ENCODE results near the gene TRPM2. TPM values are rescaled to one million over a fixed set of nuclear protein-coding genes. Genes with fewer than 3 reads are reported as not detected.

Gene TRPM2
- total and polyA plus RNA-seq, 10 of the 15 experiments (the other 5 are each of a cell fraction or from before 2014, with no cell fraction given), result 0.03 to 9.1 (median 2.6) TPM

DNA sequence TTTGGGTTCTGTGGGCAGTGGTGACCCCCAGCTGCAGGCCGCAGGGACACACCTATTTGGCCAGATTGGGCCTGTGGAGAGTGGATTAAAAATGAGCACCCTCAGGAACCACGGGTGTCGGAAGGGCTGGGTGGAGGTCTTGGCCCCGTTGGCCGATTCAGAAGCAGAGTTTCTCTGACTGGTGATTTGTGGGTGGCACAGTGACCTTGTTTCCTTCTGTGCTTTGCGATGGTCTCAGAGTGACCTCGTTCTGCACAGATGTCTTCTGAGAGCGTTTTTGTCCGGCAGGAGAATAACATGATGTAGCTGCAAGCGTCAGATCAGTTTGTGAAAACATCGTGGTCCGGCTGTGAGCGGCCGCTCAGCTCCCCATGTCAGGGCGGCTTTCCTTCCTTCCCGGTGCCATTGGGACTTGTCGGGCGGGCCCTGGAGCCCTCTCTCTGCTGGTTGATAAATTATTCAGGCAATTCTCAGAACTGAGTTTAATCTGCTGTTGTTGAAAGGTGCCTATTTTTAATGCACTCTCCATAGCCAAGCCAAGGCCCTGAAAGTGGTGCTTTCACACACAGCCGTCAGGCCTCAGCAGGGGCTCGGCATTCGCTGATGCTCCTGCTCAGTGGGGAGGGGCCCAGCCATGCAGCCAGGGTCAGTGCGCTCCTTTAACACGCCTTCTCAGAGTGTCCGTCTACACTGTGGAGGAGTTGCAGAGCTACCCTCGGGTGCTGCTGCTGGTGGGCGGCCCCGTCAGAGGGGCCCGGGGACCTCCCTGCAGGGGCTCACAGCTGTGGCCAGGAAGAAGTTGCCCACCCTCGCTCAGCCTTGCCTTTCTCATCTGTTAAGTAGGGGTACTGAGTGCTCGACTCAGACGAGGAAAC is 26.8 kb downstream of the TRPM2 start:
- in situ Hi-C loops (cut with MboI) (loop anchor here (5.0 kb wide), 1 partner anchor 72 kb away; no protein-coding TSS in a partner anchor), intact Hi-C loops (cut with micrococcal nuclease; ENCODE audit: unreplicated experiment) (no loop called here)
- Histone ChIP-seq H3K36me3 (ENCODE audit: control insufficient read depth in 2 of 2, insufficient read depth in 2 of 2, low read length in 1 of 2) (no peaks in the 10 kb centered on the region; a peak in 1 of 4 replicates), H2AFZ (ENCODE audit: control insufficient read depth, low read depth, low read length) (no peak overlapping the region), H3K4me3 (no peak overlapping the region), H3K27ac (ENCODE audit: control insufficient read depth, insufficient read depth) (no peak overlapping the region), H3K9ac (ENCODE audit: control insufficient read depth, insufficient read depth, low read length) (no peak overlapping the region), H3K79me2 (ENCODE audit: control insufficient read depth, insufficient read depth, low read length) (no peaks in the 10 kb centered on the region), H3K27me3 (replicated peaks in 1 of 2; ENCODE audit: control insufficient read depth in 2 of 2, insufficient read depth in 2 of 2, low read length in 1 of 2) (no peaks in the 10 kb centered on the region), H3K4me1 (ENCODE audit: control insufficient read depth, insufficient read depth, low read length) (no peaks in the 10 kb centered on the region; the same call in 1 of the 2 replicates), H4K20me1 (ENCODE audit: control insufficient read depth, insufficient read depth) (no peaks in the 10 kb centered on the region), H3K4me2 (ENCODE audit: control insufficient read depth, insufficient read depth) (no peak overlapping the region), H3K9me3 (replicated peaks; ENCODE audit: control insufficient read depth, insufficient read depth, low read length) (peaks cover 6% of the 10 kb centered on the region; the same call in 1 of the 3 replicates)
- FAIRE-seq (no peak), DNase-seq (ENCODE audit: low read depth, low spot score) (no peak), ATAC-seq (no peak)
- ChIA-PET RAD21 (ENCODE audit: unreplicated experiment) (no interaction called here), POLR2A (no interaction called here), CTCF (no interaction called here), SMC1A (ENCODE audit: uncharacterized antibody, unreplicated experiment) (no interaction called here)
- 82% methylated on average over 30 of the region's 31 CpGs for WGBS (ENCODE audit: insufficient coverage, insufficient replicate concordance, low lambda C conversion rate, missing lambda C conversion rate)
- BruUV-seq (replicated peaks), result no TSS peak
- TF ChIP-seq, protein P1, sequence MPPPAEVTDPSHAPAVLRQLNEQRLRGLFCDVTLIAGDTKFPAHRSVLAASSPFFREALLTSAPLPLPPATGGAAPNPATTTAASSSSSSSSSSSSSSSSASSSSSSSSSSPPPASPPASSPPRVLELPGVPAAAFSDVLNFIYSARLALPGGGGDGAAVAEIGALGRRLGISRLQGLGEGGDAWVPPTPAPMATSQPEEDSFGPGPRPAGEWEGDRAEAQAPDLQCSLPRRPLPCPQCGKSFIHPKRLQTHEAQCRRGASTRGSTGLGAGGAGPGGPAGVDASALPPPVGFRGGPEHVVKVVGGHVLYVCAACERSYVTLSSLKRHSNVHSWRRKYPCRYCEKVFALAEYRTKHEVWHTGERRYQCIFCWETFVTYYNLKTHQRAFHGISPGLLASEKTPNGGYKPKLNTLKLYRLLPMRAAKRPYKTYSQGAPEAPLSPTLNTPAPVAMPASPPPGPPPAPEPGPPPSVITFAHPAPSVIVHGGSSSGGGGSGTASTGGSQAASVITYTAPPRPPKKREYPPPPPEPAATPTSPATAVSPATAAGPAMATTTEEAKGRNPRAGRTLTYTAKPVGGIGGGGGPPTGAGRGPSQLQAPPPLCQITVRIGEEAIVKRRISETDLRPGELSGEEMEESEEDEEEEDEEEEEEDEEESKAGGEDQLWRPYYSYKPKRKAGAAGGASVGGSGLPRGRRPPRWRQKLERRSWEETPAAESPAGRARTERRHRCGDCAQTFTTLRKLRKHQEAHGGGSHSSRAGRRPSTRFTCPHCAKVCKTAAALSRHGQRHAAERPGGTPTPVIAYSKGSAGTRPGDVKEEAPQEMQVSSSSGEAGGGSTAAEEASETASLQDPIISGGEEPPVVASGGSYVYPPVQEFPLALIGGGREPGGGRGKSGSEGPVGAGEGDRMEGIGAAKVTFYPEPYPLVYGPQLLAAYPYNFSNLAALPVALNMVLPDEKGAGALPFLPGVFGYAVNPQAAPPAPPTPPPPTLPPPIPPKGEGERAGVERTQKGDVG (CRISPR knock-in tag; IDR thresholded peaks at IDR 0.05), result no peak
- TF ChIP-seq ZNF274 (IDR thresholded peaks at IDR 0.05; ENCODE audit: insufficient read depth, insufficient read length) (no peak), ATF7 (IDR thresholded peaks at IDR 0.05; ENCODE audit: low read depth) (no peak), RUNX3 (IDR thresholded peaks at IDR 0.05; ENCODE audit: low read length) (no peak), SIN3A (IDR thresholded peaks at IDR 0.05; ENCODE audit: low read depth, low read length) (no peak), EGR1 (IDR thresholded peaks at IDR 0.05; ENCODE audit: borderline replicate concordance in 1 of 2, low read depth in 2 of 2, low read length in 2 of 2) (no peak), RAD21 (IDR thresholded peaks at IDR 0.05; ENCODE audit: insufficient read depth, low read depth, low read length) (no peak), TAF1 (IDR thresholded peaks at IDR 0.05; ENCODE audit: borderline replicate concordance, low read depth, low read length) (no peak)
- TF ChIP-seq, protein P2, sequence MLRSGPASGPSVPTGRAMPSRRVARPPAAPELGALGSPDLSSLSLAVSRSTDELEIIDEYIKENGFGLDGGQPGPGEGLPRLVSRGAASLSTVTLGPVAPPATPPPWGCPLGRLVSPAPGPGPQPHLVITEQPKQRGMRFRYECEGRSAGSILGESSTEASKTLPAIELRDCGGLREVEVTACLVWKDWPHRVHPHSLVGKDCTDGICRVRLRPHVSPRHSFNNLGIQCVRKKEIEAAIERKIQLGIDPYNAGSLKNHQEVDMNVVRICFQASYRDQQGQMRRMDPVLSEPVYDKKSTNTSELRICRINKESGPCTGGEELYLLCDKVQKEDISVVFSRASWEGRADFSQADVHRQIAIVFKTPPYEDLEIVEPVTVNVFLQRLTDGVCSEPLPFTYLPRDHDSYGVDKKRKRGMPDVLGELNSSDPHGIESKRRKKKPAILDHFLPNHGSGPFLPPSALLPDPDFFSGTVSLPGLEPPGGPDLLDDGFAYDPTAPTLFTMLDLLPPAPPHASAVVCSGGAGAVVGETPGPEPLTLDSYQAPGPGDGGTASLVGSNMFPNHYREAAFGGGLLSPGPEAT (IDR thresholded peaks at IDR 0.05; ENCODE audit: low read depth), result no peak
